NCI-H128 (cell line): ENCODE measurements around the gene SEC11A.
"Not testable (repeated sequence)": the region's sequence is repeated elsewhere in the genome, so short reads cannot be mapped to it uniquely, and the experiment has no call there.

ENCODE experiments used
- DNase-seq: peaks from one replicate; lab custom pipeline; 2025; ENCODE audit not compliant: unreplicated experiment; lab: John Stamatoyannopoulos, UW

The SEC11A gene

GRCh38 chr15:84645496-84645895 lies 70.4 kb downstream of the SEC11A start:
- DNase-seq: no peak

GRCh38 chr15:84643838-84644237 lies 72.1 kb downstream of the SEC11A start:
- no peak for DNase-seq

- not testable (repeated sequence) for DNase-seq
These were observed 73.3 kb downstream of the SEC11A start for GRCh38 chr15:84642640-84643039.

- not testable (repeated sequence) for DNase-seq
These were observed 74.1 kb downstream of the SEC11A start for GRCh38 chr15:84641871-84642270.

- no peak for DNase-seq
These were observed 77.8 kb downstream of the SEC11A start for GRCh38 chr15:84638103-84638502.

- DNase-seq: no peak
These were observed 81.6 kb downstream of the SEC11A start for GRCh38 chr15:84634228-84634837.

GRCh38 chr15:84633311-84634227 lies 82.4 kb downstream of the SEC11A start:
- no peak for DNase-seq

- no peak for DNase-seq
These were observed 84.2 kb downstream of the SEC11A start for GRCh38 chr15:84631706-84632272.

- DNase-seq: no peak
These were observed 86.9 kb downstream of the SEC11A start for GRCh38 chr15:84629033-84629432.

- no peak for DNase-seq
These were observed 90.8 kb downstream of the SEC11A start for GRCh38 chr15:84625123-84625522.

GRCh38 chr15:84624359-84624758 lies 91.6 kb downstream of the SEC11A start:
- DNase-seq: no peak

GRCh38 chr15:84621358-84621979 lies 94.5 kb downstream of the SEC11A start:
- DNase-seq: no peak

GRCh38 chr15:84620626-84621025 lies 95.3 kb downstream of the SEC11A start:
- DNase-seq: no peak
